NCI-H2227 (cell line): ENCODE data around the gene ANXA5.

ENCODE experiments used
- DNase-seq: peaks from one replicate; lab custom pipeline; 2025; ENCODE audit not compliant: unreplicated experiment; lab: John Stamatoyannopoulos, UW

ANXA5 gene

DNA sequence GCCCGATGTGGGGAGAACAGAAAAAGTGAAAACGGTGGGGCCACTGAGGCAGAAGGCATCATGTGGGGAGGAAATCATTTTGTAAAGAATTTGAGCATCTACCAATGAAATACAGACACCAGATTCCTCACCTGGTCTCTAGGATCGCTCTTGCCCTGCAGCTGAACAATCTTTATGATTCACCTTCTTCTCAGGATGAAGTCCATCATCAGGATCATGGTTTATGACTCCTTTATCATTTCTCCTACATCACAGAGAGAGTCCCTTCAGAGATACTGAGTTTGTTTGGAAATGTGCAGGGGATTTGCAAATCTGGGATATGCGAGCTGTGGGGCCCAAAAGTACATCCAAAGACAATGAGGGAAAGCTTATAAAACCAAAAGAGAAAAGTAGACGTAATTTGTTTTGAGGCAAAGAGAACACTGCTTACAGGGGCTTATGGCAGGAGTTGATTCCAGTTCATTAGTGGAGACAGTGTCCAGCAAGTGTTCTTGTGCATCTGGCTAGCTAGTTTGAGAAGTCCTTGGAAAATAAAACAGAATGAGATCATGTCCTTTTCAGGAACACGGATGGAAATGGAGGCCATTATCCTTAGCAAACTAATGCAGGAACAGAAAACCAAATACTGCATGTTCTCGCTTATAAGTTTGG, 15.3 kb upstream of the ANXA5 start:
- no peak for DNase-seq

GRCh38 chr4:121711263-121712000, 14.7 kb upstream of the ANXA5 start:
- peak; percentile 69 for DNase-seq

GRCh38 chr4:121709766-121710405, 13.1 kb upstream of the ANXA5 start:
- DNase-seq, result no peak

DNA sequence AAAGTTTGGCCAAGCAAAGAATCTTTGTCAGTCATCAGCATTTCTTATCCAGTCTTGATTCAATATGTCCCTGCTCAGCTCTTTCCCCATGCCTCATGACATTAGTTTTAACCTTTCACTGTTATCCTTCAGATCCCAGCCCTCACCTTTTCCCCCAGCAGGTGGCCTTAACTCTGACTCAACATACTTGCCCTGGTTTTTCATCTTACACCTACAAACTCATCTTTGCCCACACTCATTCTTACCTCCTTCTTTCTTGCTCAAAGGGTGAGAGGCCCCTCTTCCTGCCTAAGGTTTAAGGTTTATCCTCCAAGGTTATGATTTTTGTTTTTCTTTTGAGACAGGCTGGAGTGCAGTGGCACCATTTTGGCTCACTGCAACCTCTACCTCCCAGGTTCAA, 10.6 kb upstream of the ANXA5 start:
- no peak for DNase-seq

GRCh38 chr4:121706595-121707021, 9.8 kb upstream of the ANXA5 start:
- DNase-seq, result no peak

GRCh38 chr4:121705521-121705920, 8.7 kb upstream of the ANXA5 start:
- DNase-seq, result no peak

DNA sequence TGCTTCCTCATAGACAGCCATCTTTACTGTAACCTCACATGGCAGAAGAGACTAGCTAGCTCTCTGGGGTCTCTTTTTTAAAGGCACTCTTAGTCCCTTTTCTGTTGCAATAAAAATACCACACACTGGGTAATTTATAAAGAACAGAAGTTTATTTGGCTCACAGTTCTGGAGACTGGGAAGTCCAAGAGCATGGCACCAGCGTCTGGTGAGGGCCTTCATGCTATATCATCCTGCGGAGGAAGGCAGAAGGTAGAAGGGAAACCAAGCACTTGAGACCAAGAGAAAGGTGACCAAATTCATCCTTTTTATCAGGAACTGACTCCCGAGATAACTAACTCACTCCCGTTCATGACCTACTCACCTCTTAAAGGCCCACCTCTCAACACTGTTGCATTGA, 5.4 kb upstream of the ANXA5 start:
- no peak for DNase-seq

GRCh38 chr4:121701263-121701662, 4.5 kb upstream of the ANXA5 start:
- DNase-seq, result no peak

- DNase-seq, result no peak
These were observed 1.5 kb upstream of the ANXA5 start for GRCh38 chr4:121698236-121698671.

GRCh38 chr4:121697564-121697963, 784 bp upstream of the ANXA5 start:
- DNase-seq, result peak; percentile 1

GRCh38 chr4:121696170-121696580, 605 bp downstream of the ANXA5 start:
- peak; percentile 39 for DNase-seq

DNA sequence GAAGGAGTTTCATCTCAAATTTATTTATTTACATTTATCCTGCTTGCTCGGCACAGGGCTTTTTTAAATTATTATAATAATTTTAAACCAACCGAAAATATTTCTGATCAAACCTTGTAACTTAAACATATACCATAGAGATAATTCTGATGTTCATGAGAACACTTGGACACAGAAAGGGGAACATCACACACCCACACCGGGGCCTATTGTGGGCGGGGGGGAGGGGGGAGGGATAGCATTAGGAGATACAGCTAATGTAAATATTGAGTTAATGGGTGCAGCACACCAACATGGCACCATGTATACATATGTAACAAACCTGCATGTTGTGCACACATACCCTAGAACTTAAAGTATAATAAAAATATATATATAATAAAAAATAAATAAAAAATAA, 2.9 kb downstream of the ANXA5 start:
- DNase-seq, result no peak

DNA sequence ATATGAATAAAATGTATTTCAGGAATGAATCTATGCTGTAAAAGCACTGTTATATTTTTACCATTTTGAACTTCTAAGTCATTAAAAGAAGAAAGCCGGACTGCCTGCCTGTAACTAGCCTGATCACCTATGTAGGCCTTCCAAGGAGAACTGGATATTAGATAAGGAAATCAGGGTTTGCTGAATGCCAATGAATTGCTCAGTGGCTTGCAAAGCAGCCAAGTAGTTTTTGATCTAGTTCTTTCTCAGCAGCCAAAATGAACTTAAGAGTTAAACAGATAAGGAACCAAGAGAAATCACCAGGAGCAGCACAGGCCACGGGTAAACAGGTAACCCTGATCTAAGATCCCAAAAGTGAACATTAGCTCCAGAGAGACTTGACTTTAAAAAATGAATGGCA, 3.3 kb downstream of the ANXA5 start:
- DNase-seq, result no peak

GRCh38 chr4:121692261-121692660, 4.5 kb downstream of the ANXA5 start:
- no peak for DNase-seq

DNA sequence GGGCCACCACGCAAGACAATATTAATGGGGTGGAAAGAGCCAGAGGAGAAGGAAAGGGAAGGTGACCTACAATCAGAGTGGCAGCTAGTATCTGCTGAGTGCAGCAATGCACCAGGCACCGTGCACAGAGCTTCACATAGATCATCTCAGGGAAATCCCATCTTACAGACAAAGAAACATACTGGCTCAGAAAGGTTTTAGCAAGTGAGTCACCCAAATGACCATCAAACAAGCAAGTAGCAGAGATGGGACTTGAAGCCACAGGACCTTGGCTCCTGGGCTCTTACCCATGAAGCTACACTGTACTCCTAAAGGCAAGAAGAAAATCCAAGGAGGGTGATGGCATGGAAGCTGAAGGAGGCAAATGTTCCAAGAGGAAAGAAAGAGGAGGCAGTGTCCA, 6.8 kb downstream of the ANXA5 start:
- no peak for DNase-seq

GRCh38 chr4:121688701-121689100, 8.1 kb downstream of the ANXA5 start:
- DNase-seq, result no peak

- DNase-seq, result no peak
These were observed 8.5 kb downstream of the ANXA5 start for GRCh38 chr4:121688261-121688660.

GRCh38 chr4:121686255-121686654, 10.5 kb downstream of the ANXA5 start:
- DNase-seq, result no peak

- DNase-seq, result no peak
These were observed 11.5 kb downstream of the ANXA5 start for GRCh38 chr4:121685257-121685656.

GRCh38 chr4:121684561-121684960, 12.2 kb downstream of the ANXA5 start:
- no peak for DNase-seq

DNA sequence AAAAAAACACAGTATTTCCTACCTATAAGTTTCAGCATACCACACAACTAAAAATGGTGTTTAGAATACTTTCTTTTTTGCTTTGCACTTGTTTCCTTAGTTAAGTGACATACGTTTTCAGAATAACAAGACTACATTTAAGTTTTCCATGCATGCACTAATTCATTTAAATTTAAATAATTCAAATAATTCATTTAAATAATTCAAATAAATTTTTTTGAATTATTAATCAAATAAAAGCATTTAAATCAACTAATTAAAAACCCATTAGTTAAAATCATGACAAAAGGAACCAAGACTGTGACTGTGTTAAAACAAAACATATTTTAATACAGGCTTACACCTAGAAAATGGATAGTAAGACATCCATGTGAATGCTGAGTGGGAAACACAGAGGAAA, 12.8 kb downstream of the ANXA5 start:
- DNase-seq, result no peak

DNA sequence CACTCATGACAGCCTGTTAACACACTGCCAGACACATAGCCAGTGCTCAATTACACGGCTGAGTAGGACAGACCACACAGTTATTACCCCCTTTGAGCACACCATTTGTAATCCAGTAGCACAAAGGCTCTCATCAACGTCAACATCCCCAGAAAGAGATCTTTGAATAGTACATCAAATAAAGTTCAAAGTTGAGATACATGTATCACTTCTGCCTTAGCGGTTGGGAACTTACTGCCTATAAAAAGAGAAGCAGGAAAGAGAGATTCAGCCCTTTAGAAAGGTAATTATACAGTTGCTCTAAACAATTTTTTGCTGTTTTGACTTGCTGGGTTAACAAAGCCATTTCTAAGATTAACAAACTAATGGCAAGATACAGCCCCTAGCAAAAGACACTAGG, 16.2 kb downstream of the ANXA5 start:
- no peak for DNase-seq
